HG02852 (cell line): Measurements from ENCODE around the gene U2SURP.
A peak's percentile ranks its signal among the peaks of the same experiment; 100 is the strongest.

Experiments used
- ATAC-seq: cut with Tn5 transposase; IDR thresholded peaks from one replicate; pipeline ENCODE4 v1.9.1; 2021; ENCODE audit warnings: mild to moderate bottlenecking, moderate library complexity; ENCODE audit not compliant: unreplicated experiment

U2SURP gene

DNA sequence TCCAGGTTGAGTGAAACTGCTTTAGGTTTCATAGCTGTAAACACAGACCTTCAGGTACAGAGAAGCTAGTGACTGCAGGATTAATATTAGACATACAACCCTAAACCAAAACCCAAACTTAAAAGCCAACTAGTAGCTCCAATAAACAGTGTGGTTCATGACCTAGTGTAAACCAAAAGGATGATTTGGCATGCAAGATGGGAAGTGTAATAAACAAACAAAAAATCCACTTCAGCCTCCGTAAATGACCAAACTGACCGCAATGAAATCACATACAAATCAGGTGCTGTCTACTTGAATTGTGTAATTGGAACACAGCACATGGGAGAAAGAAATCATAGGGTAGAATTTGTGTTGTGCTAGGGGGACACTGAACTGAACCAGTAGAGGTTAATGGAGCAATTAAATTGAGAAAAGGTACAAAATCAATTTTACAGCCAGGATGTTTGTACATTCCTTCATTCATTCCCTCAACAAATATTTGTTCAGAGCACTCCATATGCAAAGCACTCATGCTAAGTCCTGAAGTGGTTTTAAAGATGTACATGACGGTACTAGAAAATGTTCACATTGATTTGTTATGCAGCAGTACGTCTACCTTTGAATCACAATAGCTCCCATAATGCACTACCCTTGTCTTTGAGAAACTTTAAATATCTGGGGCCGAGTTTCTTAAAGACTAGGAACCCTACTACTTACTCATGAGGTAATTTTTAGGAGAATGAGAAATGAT lies 96.8 kb downstream of the U2SURP start:
- ATAC-seq: no peak

- ATAC-seq: no peak
Observed at GRCh38 chr3:143099210-143099609, 97.8 kb downstream of the U2SURP start.

DNA sequence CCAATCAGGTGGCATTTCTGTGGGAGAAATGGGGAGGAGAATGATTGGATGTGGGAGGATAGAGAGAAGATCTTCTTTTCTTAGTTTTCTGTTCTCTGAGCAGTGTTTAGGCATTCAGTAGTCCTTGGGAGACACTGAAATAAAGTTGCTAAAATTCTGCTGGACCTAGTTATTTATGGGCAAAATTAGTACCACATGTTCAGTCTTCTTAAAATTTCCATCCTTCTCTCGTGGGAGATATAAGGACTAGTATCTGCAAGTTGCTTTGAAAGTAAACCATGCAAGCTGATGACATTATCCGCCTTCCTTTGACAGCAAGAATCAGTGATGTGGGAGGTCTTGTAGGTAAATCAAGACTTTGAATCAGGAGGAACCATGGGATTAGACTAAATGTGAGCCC lies 98.3 kb downstream of the U2SURP start:
- no peak for ATAC-seq

DNA sequence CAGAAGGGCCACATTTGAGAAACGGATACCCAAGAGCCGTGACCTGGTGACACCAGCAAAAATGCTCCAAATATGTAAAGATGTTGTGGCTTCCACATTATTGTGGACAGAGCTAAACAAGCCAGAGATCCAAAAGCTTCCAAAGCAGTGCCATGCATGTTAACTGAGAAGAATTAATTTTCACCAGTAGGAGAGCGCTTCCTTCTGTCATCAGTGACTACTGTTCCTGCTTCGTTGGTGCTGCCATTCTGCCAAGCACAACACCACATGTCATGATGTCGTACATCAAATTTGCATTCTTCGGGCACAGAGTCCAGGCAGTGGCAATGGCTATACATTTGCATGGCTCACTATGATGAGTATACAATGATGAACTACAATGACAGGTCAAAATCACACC lies 99.1 kb downstream of the U2SURP start:
- ATAC-seq: no peak

- ATAC-seq: no peak
Observed at GRCh38 chr3:143101792-143102381, 100.5 kb downstream of the U2SURP start.

GRCh38 chr3:143103652-143104051 lies 102.3 kb downstream of the U2SURP start:
- peak; percentile 88 for ATAC-seq

GRCh38 chr3:143105170-143105569 lies 103.8 kb downstream of the U2SURP start:
- ATAC-seq: no peak

- no peak for ATAC-seq
Observed at GRCh38 chr3:143109861-143110260, 108.5 kb downstream of the U2SURP start.
